ENCODE results near the gene COX4I2.

GRCh38 chr20:31667315-31668285, 29.9 kb downstream of the COX4I2 start:
- TF ChIP-seq POLR2A (IDR thresholded peaks at IDR 0.05) (no peak), CTCF (IDR thresholded peaks at IDR 0.05) (no peak)
